ENCODE results near the gene UBXN6.

UBXN6 gene

DNA sequence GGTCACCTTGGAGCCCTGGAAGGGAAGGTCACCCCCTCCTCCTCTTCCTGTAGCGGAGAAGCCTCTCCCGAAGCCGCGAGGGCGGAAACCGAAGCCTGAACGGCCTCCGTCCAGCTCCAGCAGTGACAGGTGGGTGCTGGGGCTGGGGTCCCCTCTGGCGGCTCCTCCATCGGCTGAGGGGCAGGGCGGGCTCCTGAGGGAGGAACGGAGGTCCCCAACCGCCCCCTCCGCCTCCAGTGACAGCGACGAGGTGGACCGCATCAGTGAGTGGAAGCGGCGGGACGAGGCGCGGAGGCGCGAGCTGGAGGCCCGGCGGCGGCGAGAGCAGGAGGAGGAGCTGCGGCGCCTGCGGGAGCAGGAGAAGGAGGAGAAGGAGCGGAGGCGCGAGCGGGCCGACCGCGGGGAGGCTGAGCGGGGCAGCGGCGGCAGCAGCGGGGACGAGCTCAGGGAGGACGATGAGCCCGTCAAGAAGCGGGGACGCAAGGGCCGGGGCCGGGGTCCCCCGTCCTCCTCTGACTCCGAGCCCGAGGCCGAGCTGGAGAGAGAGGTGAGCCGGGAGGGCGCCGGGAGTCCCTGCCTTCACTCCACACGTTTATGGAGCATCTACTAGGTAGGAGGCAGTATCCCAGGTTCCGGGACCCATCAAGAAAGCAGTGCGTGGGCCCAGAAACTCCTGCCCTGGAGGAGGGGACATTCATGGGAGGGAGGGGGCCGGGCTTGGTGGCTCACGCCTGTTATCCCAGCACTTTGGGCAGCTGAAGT, 36.5 kb upstream of the UBXN6 start:
- TF ChIP-seq, protein P1, sequence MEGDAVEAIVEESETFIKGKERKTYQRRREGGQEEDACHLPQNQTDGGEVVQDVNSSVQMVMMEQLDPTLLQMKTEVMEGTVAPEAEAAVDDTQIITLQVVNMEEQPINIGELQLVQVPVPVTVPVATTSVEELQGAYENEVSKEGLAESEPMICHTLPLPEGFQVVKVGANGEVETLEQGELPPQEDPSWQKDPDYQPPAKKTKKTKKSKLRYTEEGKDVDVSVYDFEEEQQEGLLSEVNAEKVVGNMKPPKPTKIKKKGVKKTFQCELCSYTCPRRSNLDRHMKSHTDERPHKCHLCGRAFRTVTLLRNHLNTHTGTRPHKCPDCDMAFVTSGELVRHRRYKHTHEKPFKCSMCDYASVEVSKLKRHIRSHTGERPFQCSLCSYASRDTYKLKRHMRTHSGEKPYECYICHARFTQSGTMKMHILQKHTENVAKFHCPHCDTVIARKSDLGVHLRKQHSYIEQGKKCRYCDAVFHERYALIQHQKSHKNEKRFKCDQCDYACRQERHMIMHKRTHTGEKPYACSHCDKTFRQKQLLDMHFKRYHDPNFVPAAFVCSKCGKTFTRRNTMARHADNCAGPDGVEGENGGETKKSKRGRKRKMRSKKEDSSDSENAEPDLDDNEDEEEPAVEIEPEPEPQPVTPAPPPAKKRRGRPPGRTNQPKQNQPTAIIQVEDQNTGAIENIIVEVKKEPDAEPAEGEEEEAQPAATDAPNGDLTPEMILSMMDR (conservative IDR thresholded peaks at IDR 0.05; ENCODE audit: control insufficient read depth, insufficient read depth, low read depth, low read length), result no peak
- no peak for DNase-seq (ENCODE audit: low read depth)
- no peak overlapping the region for H3K4me3 ChIP-seq (ENCODE audit: control insufficient read depth, low read depth, low read length)

DNA sequence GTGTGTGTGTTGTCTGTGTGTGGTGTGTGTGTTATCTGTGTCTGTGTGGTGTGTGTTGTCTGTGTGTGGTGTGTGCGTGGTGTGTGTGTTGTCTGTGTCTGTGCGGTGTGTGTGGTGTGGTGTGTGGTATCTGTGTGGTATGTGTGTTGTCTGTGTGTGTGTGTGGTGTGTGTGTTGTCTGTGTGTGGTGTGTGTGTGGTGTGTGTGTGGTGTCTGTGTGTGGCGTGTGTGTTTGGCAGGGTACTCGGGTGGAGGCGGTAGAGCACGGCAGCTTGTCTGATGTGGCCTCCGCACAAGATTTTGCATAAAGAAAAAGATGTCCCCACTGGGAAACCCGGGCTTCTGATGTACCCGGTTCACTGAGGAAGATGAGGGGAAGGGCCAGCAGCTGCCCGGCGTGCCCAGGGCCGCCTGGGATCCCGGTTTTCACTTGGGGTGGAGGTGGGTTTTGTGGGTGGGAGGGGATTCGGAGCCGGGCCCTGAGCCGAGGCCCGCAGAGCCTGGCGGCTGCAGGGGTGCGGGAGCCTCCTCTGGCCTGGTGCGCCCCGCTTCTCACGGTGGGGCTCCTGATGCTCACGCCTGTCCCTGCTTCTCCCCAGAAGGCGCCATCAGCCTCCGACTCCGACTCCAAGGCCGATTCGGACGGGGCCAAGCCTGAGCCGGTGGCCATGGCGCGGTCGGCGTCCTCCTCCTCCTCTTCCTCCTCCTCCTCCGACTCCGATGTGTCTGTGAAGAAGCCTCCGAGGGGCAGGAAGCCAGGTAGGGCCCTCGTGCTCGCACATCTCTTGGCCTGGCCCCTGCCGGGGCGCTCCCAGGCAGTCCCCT, 35.7 kb upstream of the UBXN6 start:
- H3K4me3 ChIP-seq (ENCODE audit: control insufficient read depth, low read depth, low read length), result no peak overlapping the region

DNA sequence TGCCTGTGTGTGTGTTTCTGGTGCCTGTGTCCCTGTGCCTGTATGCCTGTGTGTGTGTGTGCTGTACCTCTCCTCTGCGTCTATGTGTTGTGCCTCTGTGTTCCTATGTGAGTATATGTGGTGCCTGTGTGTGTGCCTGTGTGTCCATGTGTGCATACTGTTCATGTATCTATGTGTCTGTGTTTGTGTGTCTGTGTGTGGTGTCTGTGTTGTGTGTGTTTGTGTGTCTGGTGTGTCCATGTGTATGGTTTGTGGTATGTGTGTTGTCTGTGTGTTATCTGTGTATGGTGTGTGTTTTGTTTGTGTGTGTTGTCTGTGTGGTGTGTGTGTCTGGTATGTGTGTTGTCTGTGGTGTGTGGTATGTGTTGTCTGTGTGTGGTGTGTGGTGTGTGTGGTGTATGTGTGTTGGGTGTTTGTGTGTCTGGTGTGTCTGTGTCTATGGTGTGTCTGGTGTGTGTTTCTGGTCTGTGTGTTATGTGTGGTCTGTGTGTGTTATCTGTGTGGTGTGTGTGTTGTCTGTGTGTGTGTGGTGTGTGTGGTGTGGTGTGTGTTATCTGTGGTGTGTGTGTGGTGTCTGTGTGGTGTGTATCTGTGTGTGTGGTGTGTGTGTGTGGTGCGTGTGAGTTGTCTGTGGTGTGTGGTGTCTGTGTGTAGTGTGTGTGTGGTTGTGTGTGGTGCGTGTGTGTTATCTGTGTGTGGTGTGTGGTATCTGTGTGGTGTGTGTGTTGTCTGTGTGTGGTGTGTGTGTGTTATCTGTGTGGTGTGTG, 34.9 kb upstream of the UBXN6 start:
- DNase-seq (ENCODE audit: low read depth), result no peak
- TF ChIP-seq, protein P1 (conservative IDR thresholded peaks at IDR 0.05; ENCODE audit: control insufficient read depth, insufficient read depth, low read depth, low read length), result no peak
- no peak overlapping the region for H3K4me3 ChIP-seq (ENCODE audit: control insufficient read depth, low read depth, low read length)

More for the DNA sequence above, 35.7 kb upstream of the UBXN6 start:
- no peak for DNase-seq (ENCODE audit: low read depth)
- TF ChIP-seq, protein P1 (conservative IDR thresholded peaks at IDR 0.05; ENCODE audit: control insufficient read depth, insufficient read depth, low read depth, low read length), result no peak

DNA sequence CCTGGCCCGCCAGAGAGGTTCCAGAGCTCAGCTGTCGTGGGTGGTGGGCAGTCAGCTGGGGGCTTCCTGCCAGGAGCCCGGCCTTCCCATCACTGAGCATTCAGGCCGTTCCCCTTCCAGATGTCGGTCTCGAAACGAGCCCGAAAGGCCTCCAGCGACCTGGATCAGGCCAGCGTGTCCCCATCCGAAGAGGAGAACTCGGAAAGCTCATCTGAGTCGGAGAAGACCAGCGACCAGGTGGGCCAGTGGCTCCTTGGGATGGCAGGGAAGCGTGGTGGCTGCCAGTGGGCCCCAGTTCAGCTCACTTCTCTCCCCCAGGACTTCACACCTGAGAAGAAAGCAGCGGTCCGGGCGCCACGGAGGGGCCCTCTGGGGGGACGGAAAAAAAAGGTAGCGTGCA, 33.9 kb upstream of the UBXN6 start:
- H3K4me3 ChIP-seq (ENCODE audit: control insufficient read depth, low read depth, low read length), result no peak overlapping the region
- TF ChIP-seq, protein P1 (conservative IDR thresholded peaks at IDR 0.05; ENCODE audit: control insufficient read depth, insufficient read depth, low read depth, low read length), result no peak
- no peak for DNase-seq (ENCODE audit: low read depth)

DNA sequence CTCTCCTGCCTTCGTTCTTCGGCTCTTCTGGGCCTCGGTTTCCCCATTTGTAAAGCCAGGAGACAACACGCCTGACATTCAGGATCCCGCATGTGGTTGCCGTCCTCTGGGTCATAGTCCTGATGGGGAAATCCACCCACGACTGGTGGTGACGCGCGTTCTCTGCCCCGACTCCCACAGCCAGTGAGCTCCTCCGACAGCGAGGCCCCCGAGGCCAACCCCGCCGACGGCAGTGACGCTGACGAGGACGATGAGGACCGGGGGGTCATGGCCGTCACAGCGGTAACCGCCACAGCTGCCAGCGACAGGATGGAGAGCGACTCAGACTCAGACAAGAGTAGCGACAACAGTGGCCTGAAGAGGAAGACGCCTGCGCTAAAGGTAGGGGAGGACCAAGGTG, 30.9 kb upstream of the UBXN6 start:
- no peak overlapping the region for H3K4me3 ChIP-seq (ENCODE audit: control insufficient read depth, low read depth, low read length)
- TF ChIP-seq, protein P1 (conservative IDR thresholded peaks at IDR 0.05; ENCODE audit: control insufficient read depth, insufficient read depth, low read depth, low read length), result no peak
- DNase-seq (ENCODE audit: low read depth), result no peak

DNA sequence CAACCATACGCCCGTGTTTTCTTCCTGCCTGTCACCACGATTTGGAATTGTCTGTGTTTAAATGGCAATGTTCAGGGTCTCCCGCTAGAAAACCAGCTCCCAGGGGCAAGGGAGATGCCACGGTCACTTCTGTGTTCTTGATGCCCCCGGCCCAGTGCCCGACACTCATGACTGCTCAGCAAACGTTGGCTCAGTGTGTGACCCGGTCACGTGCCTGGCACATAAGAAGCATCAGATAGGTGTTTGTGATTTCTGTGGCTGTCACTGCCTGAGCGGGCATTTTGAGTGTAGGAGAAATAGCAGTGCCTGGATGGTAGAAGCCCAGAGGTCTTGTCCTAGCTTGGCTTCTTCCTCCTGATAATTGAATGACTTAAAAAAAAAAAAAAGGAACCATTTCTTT, 30.0 kb upstream of the UBXN6 start:
- TF ChIP-seq, protein P1 (conservative IDR thresholded peaks at IDR 0.05; ENCODE audit: control insufficient read depth, insufficient read depth, low read depth, low read length), result no peak
- no peak overlapping the region for H3K4me3 ChIP-seq (ENCODE audit: control insufficient read depth, low read depth, low read length)
- DNase-seq (ENCODE audit: low read depth), result no peak
